Keratinocyte (primary cell): ENCODE measurements around the gene TPD52L2.

Experiments
- CTCF ChIP-seq, 3 experiments: IDR thresholded peaks in 1 of 3; conservative IDR thresholded peaks in 1 of 3; optimal IDR thresholded peaks in 1 of 3; 2 replicates in 2 of 3; 3 replicates in 1 of 3; pipeline versions ENCODE3 to v1.5.1; 2011; ENCODE audit warnings: low read length in 3 of 3, mild to moderate bottlenecking in 3 of 3, moderate library complexity in 2 of 3, control low read depth in 1 of 3, inconsistent platforms in 1 of 3; ENCODE audit not compliant: insufficient read depth in 2 of 3; ENCODE audit errors: extremely low read depth in 1 of 3
- EZH2 ChIP-seq: IDR thresholded peaks from one replicate; pipeline ENCODE4 v1.6.1; 2012; ENCODE audit warnings: inconsistent platforms, mild to moderate bottlenecking, low read length, moderate library complexity

GRCh38 chr20:63934271-63935068 lies 69.4 kb downstream of the TPD52L2 start:
- peak in 2 of 3 experiments; percentile 9 to 31 for TF ChIP-seq CTCF (optimal IDR thresholded peaks at IDR 0.05 in 1 of 3, IDR thresholded peaks at IDR 0.05 in 1 of 3, conservative IDR thresholded peaks at IDR 0.05 in 1 of 3; ENCODE audit: extremely low read depth in 1 of 3, insufficient read depth in 2 of 3, low read length in 3 of 3)
- no peak for TF ChIP-seq EZH2
